Liver (tissue), 3 donors: ENCODE results near the gene TMEM200C.

Experiments
- ATF3 ChIP-seq: IDR thresholded peaks from 2 replicates; pipeline ENCODE4 v1.6.1; 2016; ENCODE audit warnings: antibody characterized with exemption
- CTCF ChIP-seq: fragments of 150-350 bp; IDR thresholded peaks from 2 replicates; pipeline ENCODE4 v1.5.1; 2017; ENCODE audit warnings: improper control_type of control experiment, low read depth, low read length; ENCODE audit not compliant: missing input control
- GABPA ChIP-seq, 2 donors: IDR thresholded peaks in 1 of 2; conservative IDR thresholded peaks in 1 of 2; 2 replicates each; pipeline ENCODE4 v1.6.1; 2016; ENCODE audit warnings: antibody characterized with exemption in 2 of 2, mild to moderate bottlenecking in 1 of 2, moderate library complexity in 1 of 2
- JUND ChIP-seq, 2 donors: IDR thresholded peaks; 2 replicates each; pipeline ENCODE4 v1.6.1; 2016; ENCODE audit warnings: antibody characterized with exemption in 2 of 2
- MAX ChIP-seq: IDR thresholded peaks from 2 replicates; pipeline ENCODE4 v1.6.1; 2016; ENCODE audit warnings: antibody characterized with exemption
- NR2F2 ChIP-seq: IDR thresholded peaks from 2 replicates; pipeline ENCODE4 v1.6.1; 2016; ENCODE audit warnings: antibody characterized with exemption
- RAD21 ChIP-seq, 2 donors: IDR thresholded peaks; 2 replicates each; pipeline ENCODE4 v1.6.1; 2016; ENCODE audit warnings: antibody characterized with exemption in 2 of 2, mild to moderate bottlenecking in 2 of 2
- REST ChIP-seq: IDR thresholded peaks from 2 replicates; pipeline ENCODE4 v1.6.1; 2016; ENCODE audit warnings: antibody characterized with exemption, mild to moderate bottlenecking
- RXRA ChIP-seq, 2 donors: IDR thresholded peaks; 2 replicates each; pipeline ENCODE4 v1.6.1; 2017 to 2018; ENCODE audit warnings: antibody characterized with exemption in 2 of 2, mild to moderate bottlenecking in 1 of 2
- SP1 ChIP-seq: IDR thresholded peaks from 2 replicates; pipeline ENCODE4 v1.6.1; 2018; ENCODE audit warnings: antibody characterized with exemption, mild to moderate bottlenecking
- TAF1 ChIP-seq: conservative IDR thresholded peaks from 2 replicates; pipeline ENCODE4 v1.6.1; 2016; ENCODE audit warnings: antibody characterized with exemption, mild to moderate bottlenecking
- YY1 ChIP-seq: IDR thresholded peaks from 2 replicates; pipeline ENCODE4 v1.6.1; 2016; ENCODE audit warnings: antibody characterized with exemption, mild to moderate bottlenecking
- donor health status: healthy.
- donor health status: healthy.

GRCh38 chr18:5912566-5912965 lies 17.2 kb upstream of the TMEM200C start:
- TF ChIP-seq CTCF (no peak), MAX (no peak), ATF3 (no peak), JUND (IDR thresholded peaks at IDR 0.05) (no peak), GABPA (IDR thresholded peaks at IDR 0.05 in 1 of 2, conservative IDR thresholded peaks at IDR 0.05 in 1 of 2) (no peak), TAF1 (no peak), YY1 (no peak), RAD21 (IDR thresholded peaks at IDR 0.05) (no peak), SP1 (no peak), NR2F2 (no peak), REST (no peak), RXRA (IDR thresholded peaks at IDR 0.05) (no peak)
